Activated naive CD4-positive, alpha-beta T cell treated with anti-CD3 and anti-CD28 coated beads, Interleukin-2, amount 10 ng/mL, durations not matched to agents 7 days and 5 days (primary cell): ENCODE results near the gene GPX1.
"Not testable (repeated sequence)": the region's sequence is repeated elsewhere in the genome, so short reads cannot be mapped to it uniquely, and the experiment has no call there.

Experiments
- CTCF ChIA-PET: fragments of 350-600 bp; sonication (Branson Sonifier 250); formaldehyde crosslinking; loops from one replicate; lab custom pipeline; 2021; ENCODE audit warnings: antibody characterized with exemption; lab: Charles Lee
- DNase-seq: peaks from one replicate; pipeline ENCODE4 v3.0.0-alpha.2; 2020
- H3K27ac Mint-ChIP-seq: one replicate; pipeline ENCODE4 v1.8.0; 2021; ENCODE audit warnings: mild to moderate bottlenecking, moderate library complexity, mixed read lengths
- H3K27me3 Mint-ChIP-seq: one replicate; pipeline ENCODE4 v1.8.0; 2021; ENCODE audit warnings: mild to moderate bottlenecking, mixed read lengths
- H3K36me3 Mint-ChIP-seq: one replicate; pipeline ENCODE4 v1.8.0; 2021; ENCODE audit warnings: mixed read lengths
- H3K4me1 Mint-ChIP-seq: one replicate; pipeline ENCODE4 v1.8.0; 2021; ENCODE audit warnings: mixed read lengths
- H3K4me3 Mint-ChIP-seq: one replicate; pipeline ENCODE4 v1.8.0; 2021; ENCODE audit warnings: mild to moderate bottlenecking, moderate library complexity, mixed read lengths
- H3K9me3 Mint-ChIP-seq: one replicate; pipeline ENCODE4 v1.8.0; 2021; ENCODE audit warnings: mixed read lengths

The GPX1 gene

GRCh38 chr3:49383387-49383786, 25.2 kb upstream of the GPX1 start:
- peak overlapping the region; percentile 20 for H3K27ac Mint-ChIP-seq
- H3K4me3 Mint-ChIP-seq = no peak overlapping the region
- no peaks in the 10 kb centered on the region for H3K27me3 Mint-ChIP-seq
- H3K9me3 Mint-ChIP-seq = peaks cover 2% of the 10 kb centered on the region
- no peak for DNase-seq
- peaks cover 24% of the 10 kb centered on the region for H3K4me1 Mint-ChIP-seq
- CTCF ChIA-PET = no interaction called here
- H3K36me3 Mint-ChIP-seq = peaks cover 27% of the 10 kb centered on the region

GRCh38 chr3:49378249-49378895, 20.2 kb upstream of the GPX1 start:
- H3K4me3 Mint-ChIP-seq = no peak overlapping the region
- peaks cover 26% of the 10 kb centered on the region for H3K4me1 Mint-ChIP-seq
- H3K36me3 Mint-ChIP-seq = peaks cover 37% of the 10 kb centered on the region
- H3K9me3 Mint-ChIP-seq = peaks cover 3% of the 10 kb centered on the region
- H3K27ac Mint-ChIP-seq = no peak overlapping the region
- no peaks in the 10 kb centered on the region for H3K27me3 Mint-ChIP-seq
- CTCF ChIA-PET = interaction anchor here (0.8 kb wide), 1 partner anchor 38 kb away, joined by 3 read pairs; the partner anchor contains the start of gene USP4
- no peak for DNase-seq

GRCh38 chr3:49377483-49377882, 19.3 kb upstream of the GPX1 start:
- Mint-ChIP-seq H3K9me3 (peaks cover 3% of the 10 kb centered on the region), H3K36me3 (peaks cover 44% of the 10 kb centered on the region), H3K4me3 (no peak overlapping the region), H3K27me3 (no peaks in the 10 kb centered on the region), H3K4me1 (peaks cover 25% of the 10 kb centered on the region), H3K27ac (peak overlapping the region; percentile 71)
- CTCF ChIA-PET = interaction anchor here (0.8 kb wide), 1 partner anchor 37 kb away, joined by 3 read pairs; the partner anchor contains the start of gene USP4
- peak; percentile 58 for DNase-seq

- Mint-ChIP-seq H3K4me3 (no peak overlapping the region), H3K27me3 (no peaks in the 10 kb centered on the region), H3K36me3 (peaks cover 53% of the 10 kb centered on the region), H3K27ac (no peak overlapping the region), H3K9me3 (no peaks in the 10 kb centered on the region), H3K4me1 (peaks cover 10% of the 10 kb centered on the region)
- CTCF ChIA-PET = interaction anchor here (0.7 kb wide), 1 partner anchor 73 kb away, joined by 3 read pairs; no protein-coding TSS in a partner anchor
- no peak for DNase-seq
Observed at GRCh38 chr3:49371946-49372345, 13.8 kb upstream of the GPX1 start.

- peaks cover 64% of the 10 kb centered on the region for H3K36me3 Mint-ChIP-seq
- H3K27ac Mint-ChIP-seq = peak overlapping the region; percentile 53
- DNase-seq = no peak
- no peaks in the 10 kb centered on the region for H3K27me3 Mint-ChIP-seq
- H3K4me3 Mint-ChIP-seq = no peak overlapping the region
- no peaks in the 10 kb centered on the region for H3K9me3 Mint-ChIP-seq
- H3K4me1 Mint-ChIP-seq = peaks cover 9% of the 10 kb centered on the region
- CTCF ChIA-PET = interaction anchor here (0.6 kb wide), 1 partner anchor 21 kb away, joined by 3 read pairs; no protein-coding TSS in a partner anchor
Observed at GRCh38 chr3:49370585-49371290, 12.6 kb upstream of the GPX1 start.

- Mint-ChIP-seq H3K27ac (peak overlapping the region; percentile 22), H3K9me3 (no peaks in the 10 kb centered on the region), H3K4me3 (no peak overlapping the region), H3K4me1 (peaks cover 29% of the 10 kb centered on the region), H3K27me3 (no peaks in the 10 kb centered on the region), H3K36me3 (peaks cover 63% of the 10 kb centered on the region)
- DNase-seq = no peak
- CTCF ChIA-PET = interaction anchor here (4.1 kb wide), 1 partner anchor 23 kb away, joined by 27 read pairs; the partner anchor contains the start of gene USP4
Observed at GRCh38 chr3:49362561-49362960, 4.4 kb upstream of the GPX1 start.

- Mint-ChIP-seq H3K9me3 (no peaks in the 10 kb centered on the region), H3K27me3 (no peaks in the 10 kb centered on the region), H3K4me1 (peaks cover 45% of the 10 kb centered on the region), H3K36me3 (peaks cover 65% of the 10 kb centered on the region), H3K4me3 (no peak overlapping the region), H3K27ac (peak overlapping the region; percentile 91)
- CTCF ChIA-PET = interaction anchor here (0.5 to 4.1 kb wide), 4 partner anchors 14 to 372 kb away, joined by 3 to 27 read pairs (median 4); partner anchors contain the start of gene USP4
- no peak for DNase-seq
Observed at GRCh38 chr3:49359623-49360022, 1.5 kb upstream of the GPX1 start.

- no peaks in the 10 kb centered on the region for H3K27me3 Mint-ChIP-seq
- DNase-seq = no peak
- CTCF ChIA-PET = interaction anchor here (1.5 to 4.1 kb wide), 3 partner anchors 14 to 91 kb away, joined by 3 to 27 read pairs (median 5); partner anchors contain the start of gene USP4
- H3K4me3 Mint-ChIP-seq = peak overlapping the region; percentile 97
- H3K9me3 Mint-ChIP-seq = no peaks in the 10 kb centered on the region
- H3K36me3 Mint-ChIP-seq = peaks cover 64% of the 10 kb centered on the region
- H3K27ac Mint-ChIP-seq = peak overlapping the region; percentile 91
- peaks cover 45% of the 10 kb centered on the region for H3K4me1 Mint-ChIP-seq
Observed at GRCh38 chr3:49358884-49359225, 702 bp upstream of the GPX1 start.

- DNase-seq = peak; percentile 72
- H3K4me3 Mint-ChIP-seq = peak overlapping the region; percentile 97
- CTCF ChIA-PET = interaction anchor here (1.2 kb wide), 1 partner anchor 17 kb away, joined by 8 read pairs; the partner anchor contains the start of gene USP4
- not testable (repeated sequence) for H3K9me3 Mint-ChIP-seq, H3K27me3 Mint-ChIP-seq
- H3K27ac Mint-ChIP-seq = peak overlapping the region; percentile 93
- peaks cover 42% of the 10 kb centered on the region for H3K4me1 Mint-ChIP-seq
- H3K36me3 Mint-ChIP-seq = peaks cover 58% of the 10 kb centered on the region
Observed at GRCh38 chr3:49357443-49358216, 523 bp downstream of the GPX1 start.

GRCh38 chr3:49357095-49357442, 1.1 kb downstream of the GPX1 start:
- H3K27me3 Mint-ChIP-seq, H3K9me3 Mint-ChIP-seq, DNase-seq: not testable (repeated sequence)
- Mint-ChIP-seq H3K4me1 (peaks cover 39% of the 10 kb centered on the region), H3K27ac (peak overlapping the region; percentile 93), H3K36me3 (peaks cover 52% of the 10 kb centered on the region), H3K4me3 (peak overlapping the region; percentile 97)
- CTCF ChIA-PET = interaction anchor here (1.2 kb wide), 1 partner anchor 17 kb away, joined by 8 read pairs; the partner anchor contains the start of gene USP4

- Mint-ChIP-seq H3K9me3 (no peaks in the 10 kb centered on the region), H3K27me3 (no peaks in the 10 kb centered on the region), H3K36me3 (peaks cover 22% of the 10 kb centered on the region), H3K4me3 (no peak overlapping the region), H3K4me1 (peaks cover 20% of the 10 kb centered on the region), H3K27ac (no peak overlapping the region)
- CTCF ChIA-PET = interaction anchor here (0.8 to 3.9 kb wide), 2 partner anchors 10 to 13 kb away, joined by 3 to 16 read pairs; partner anchors contain the start of gene USP4
- no peak for DNase-seq
Observed at GRCh38 chr3:49352890-49353421, 5.2 kb downstream of the GPX1 start.

- Mint-ChIP-seq H3K4me1 (peaks cover 16% of the 10 kb centered on the region), H3K36me3 (peaks cover 18% of the 10 kb centered on the region), H3K4me3 (no peak overlapping the region), H3K27me3 (no peaks in the 10 kb centered on the region), H3K27ac (no peak overlapping the region), H3K9me3 (no peaks in the 10 kb centered on the region)
- CTCF ChIA-PET = interaction anchor here (0.8 to 3.9 kb wide), 2 partner anchors 9 to 12 kb away, joined by 3 to 16 read pairs; partner anchors contain the start of gene USP4
- DNase-seq = no peak
Observed at GRCh38 chr3:49352281-49352680, 5.9 kb downstream of the GPX1 start.

GRCh38 chr3:49351521-49352011, 6.6 kb downstream of the GPX1 start:
- Mint-ChIP-seq H3K4me3 (no peak overlapping the region), H3K27ac (no peak overlapping the region), H3K4me1 (peaks cover 11% of the 10 kb centered on the region), H3K27me3 (no peaks in the 10 kb centered on the region), H3K9me3 (no peaks in the 10 kb centered on the region), H3K36me3 (peaks cover 15% of the 10 kb centered on the region)
- CTCF ChIA-PET = interaction anchor here (3.9 kb wide), 1 partner anchor 11 kb away, joined by 16 read pairs; the partner anchor contains the start of gene USP4
- DNase-seq = no peak
